Measurements from ENCODE around the gene GHRL. TPM values are rescaled to one million over a fixed set of nuclear protein-coding genes. Genes with fewer than 3 reads are reported as not detected.

Gene GHRL
- total RNA-seq, 1 experiment from 2014 or later = not detected

- Histone ChIP-seq H3K27ac (ENCODE audit: low read depth, low read length) (no peak overlapping the region), H2AFZ (ENCODE audit: low read depth, low read length, poor library complexity, severe bottlenecking) (no peak overlapping the region), H3K4me1 (ENCODE audit: control insufficient read depth in 1 of 2, insufficient read depth in 2 of 2, low read length in 2 of 2) (no peaks in the 10 kb centered on the region), H3K36me3 (ENCODE audit: control insufficient read depth in 1 of 2, insufficient read depth in 2 of 2, low read length in 2 of 2) (peaks cover 8 to 37% of the 10 kb centered on the region in 2 experiments; a peak in 3 of 4 replicates), H3K9me2 (ENCODE audit: insufficient read depth) (no peaks in the 10 kb centered on the region), H3K4me2 (ENCODE audit: low read length) (no peak overlapping the region), H4K20me1 (ENCODE audit: insufficient read depth) (0 out of 2 replicates have a peak, but pooled peaks cover 4% of the 10 kb centered on the region), H3K27me3 (ENCODE audit: insufficient read depth, low read length) (no peaks in the 10 kb centered on the region), H3K9me3 (ENCODE audit: control insufficient read depth in 1 of 2, insufficient read depth in 1 of 2, low read depth in 1 of 2, low read length in 2 of 2) (no peaks in the 10 kb centered on the region), H3K79me2 (ENCODE audit: insufficient read depth, low read length) (peaks cover 19% of the 10 kb centered on the region), H3K4me3 (replicated peaks in 1 of 2; ENCODE audit: low read depth in 1 of 2, low read length in 2 of 2) (no peak overlapping the region), H3K9ac (ENCODE audit: low read length) (no peak overlapping the region)
- TF ChIP-seq EZH2 (IDR thresholded peaks at IDR 0.05) (no peak), POLR2AphosphoS5 (IDR thresholded peaks at IDR 0.05; ENCODE audit: low read depth, low read length) (no peak), JUND (IDR thresholded peaks at IDR 0.05) (no peak)
- ATAC-seq = no peak
- no peak for DNase-seq (ENCODE audit: low read depth, low spot score)
- RAD21 ChIA-PET (ENCODE audit: low non-redundant PET in 1 of 2, low total read pairs in 2 of 2, uncharacterized antibody in 2 of 2, unreplicated experiment in 2 of 2) = no interaction called here
- intact Hi-C loops (cut with micrococcal nuclease) = no loop called here
- CTCF ChIA-PET = interaction anchor here (1.2 kb wide), 1 partner anchor 9 kb away, joined by 3 read pairs; no protein-coding TSS in a partner anchor
- POLR2A ChIA-PET = no interaction called here
- BruUV-seq (replicated peaks) = no TSS peak
Measured at GRCh38 chr3:10280571-10280970, 12.2 kb downstream of the GHRL start.

GRCh38 chr3:10280177-10280529, 12.6 kb downstream of the GHRL start:
- H3K4me3 ChIP-seq (replicated peaks in 1 of 2; ENCODE audit: low read depth in 1 of 2, low read length in 2 of 2) = no peak overlapping the region
- no peaks in the 10 kb centered on the region for H3K9me3 ChIP-seq (ENCODE audit: control insufficient read depth in 1 of 2, insufficient read depth in 1 of 2, low read depth in 1 of 2, low read length in 2 of 2)
- no TSS peak for BruUV-seq (replicated peaks)
- CTCF ChIA-PET = interaction anchor here (1.2 kb wide), 1 partner anchor 9 kb away, joined by 3 read pairs; no protein-coding TSS in a partner anchor
- H3K9ac ChIP-seq (ENCODE audit: low read length) = no peak overlapping the region
- no peaks in the 10 kb centered on the region for H3K27me3 ChIP-seq (ENCODE audit: insufficient read depth, low read length)
- POLR2A ChIA-PET = no interaction called here
- no peak for TF ChIP-seq POLR2AphosphoS5 (IDR thresholded peaks at IDR 0.05; ENCODE audit: low read depth, low read length)
- TF ChIP-seq CTCF (IDR thresholded peaks at IDR 0.05 in 2 of 3, conservative IDR thresholded peaks at IDR 0.05 in 1 of 3; ENCODE audit: borderline replicate concordance in 1 of 3, insufficient read depth in 1 of 3, low read depth in 2 of 3, low read length in 2 of 3) = peak; percentile 12 to 33 (median 20); a peak in 3 of 6 replicates
- TF ChIP-seq RAD21 (IDR thresholded peaks at IDR 0.05; ENCODE audit: low read depth) = peak; percentile 19; the same call in 1 of the 2 replicates
- ATAC-seq (peak; percentile 65; the same call in 1 of the 2 replicates), DNase-seq (ENCODE audit: low read depth, low spot score) (no peak)
- peaks cover 23% of the 10 kb centered on the region for H3K79me2 ChIP-seq (ENCODE audit: insufficient read depth, low read length)
- no peak overlapping the region for H3K4me2 ChIP-seq (ENCODE audit: low read length)
- intact Hi-C loops (cut with micrococcal nuclease) = no loop called here
- no peaks in the 10 kb centered on the region for H3K9me2 ChIP-seq (ENCODE audit: insufficient read depth)
- H4K20me1 ChIP-seq (ENCODE audit: insufficient read depth) = 0 out of 2 replicates have a peak, but pooled peaks cover 4% of the 10 kb centered on the region
- no peak overlapping the region for H3K27ac ChIP-seq (ENCODE audit: low read depth, low read length)
- RAD21 ChIA-PET (ENCODE audit: low non-redundant PET in 1 of 2, low total read pairs in 2 of 2, uncharacterized antibody in 2 of 2, unreplicated experiment in 2 of 2) = no interaction called here
- no peaks in the 10 kb centered on the region for H3K4me1 ChIP-seq (ENCODE audit: control insufficient read depth in 1 of 2, insufficient read depth in 2 of 2, low read length in 2 of 2)
- H2AFZ ChIP-seq (ENCODE audit: low read depth, low read length, poor library complexity, severe bottlenecking) = no peak overlapping the region
- H3K36me3 ChIP-seq (ENCODE audit: control insufficient read depth in 1 of 2, insufficient read depth in 2 of 2, low read length in 2 of 2) = peaks cover 8 to 38% of the 10 kb centered on the region in 2 experiments; a peak in 3 of 4 replicates

Measured in HCT116 (cell line).